CD8-positive, alpha-beta memory T cell (primary cell): ENCODE measurements around the gene CELF4. TPM values are rescaled to one million over a fixed set of nuclear protein-coding genes. Genes with fewer than 3 reads are reported as not detected.
A peak's percentile ranks its signal among the peaks of the same experiment; 100 is the strongest.

ENCODE experiments used
- CTCF ChIA-PET: fragments of 350-600 bp; sonication (Branson Sonifier 250); formaldehyde crosslinking; loops from one replicate; lab custom pipeline; 2021; ENCODE audit warnings: antibody characterized with exemption; lab: Charles Lee
- POLR2A ChIA-PET: fragments of 350-600 bp; sonication (Branson Sonifier 250); formaldehyde crosslinking; loops from one replicate; lab custom pipeline; 2021; ENCODE audit warnings: antibody characterized with exemption; lab: Charles Lee
- DNase-seq, 5 donors: peaks; one replicate each; pipeline versions ENCODE4 v3.0.0 to v3.0.0-alpha.2; 2020 to 2022; ENCODE audit warnings: mixed read lengths in 1 of 5
- H3K27ac ChIP-seq: one replicate; pipeline ENCODE4 v1.7.0; 2013; ENCODE audit warnings: low read depth, mild to moderate bottlenecking, low read length, moderate library complexity
- H3K27me3 ChIP-seq: 2 replicates; pipeline ENCODE4 v1.7.0; 2013; ENCODE audit warnings: low read length, mild to moderate bottlenecking; ENCODE audit not compliant: insufficient read depth, poor library complexity, severe bottlenecking
- H3K36me3 ChIP-seq: 2 replicates; pipeline ENCODE4 v1.7.0; 2013; ENCODE audit warnings: mild to moderate bottlenecking, low read length, moderate library complexity; ENCODE audit not compliant: insufficient read depth
- H3K4me1 ChIP-seq: 2 replicates; pipeline ENCODE4 v1.7.0; 2013; ENCODE audit warnings: mild to moderate bottlenecking, low read length, moderate library complexity; ENCODE audit not compliant: insufficient read depth
- H3K4me3 ChIP-seq: 2 replicates; pipeline ENCODE4 v1.7.0; 2013; ENCODE audit warnings: mild to moderate bottlenecking, low read length
- H3K9me3 ChIP-seq: 2 replicates; pipeline ENCODE4 v1.7.0; 2013; ENCODE audit warnings: mild to moderate bottlenecking, low read length
- H3K27ac Mint-ChIP-seq, 8 donors: one replicate each; pipeline ENCODE4 v1.8.0; 2020 to 2021; ENCODE audit warnings: mixed read lengths in 8 of 8, mild to moderate bottlenecking in 6 of 8, inconsistent platforms in 3 of 8, moderate library complexity in 3 of 8
- H3K27me3 Mint-ChIP-seq, 2 donors: one replicate each; pipeline ENCODE4 v1.8.0; 2020 to 2021; ENCODE audit warnings: mixed read lengths in 2 of 2, mild to moderate bottlenecking in 1 of 2, moderate library complexity in 1 of 2
- H3K36me3 Mint-ChIP-seq, 3 donors: one replicate each; pipeline ENCODE4 v1.8.0; 2020 to 2021; ENCODE audit warnings: mixed read lengths in 3 of 3, inconsistent platforms in 1 of 3, mild to moderate bottlenecking in 1 of 3
- H3K4me1 Mint-ChIP-seq, 3 donors: one replicate each; pipeline ENCODE4 v1.8.0; 2020 to 2021; ENCODE audit warnings: mixed read lengths in 3 of 3, inconsistent platforms in 1 of 3, mild to moderate bottlenecking in 1 of 3
- H3K4me3 Mint-ChIP-seq, 7 donors: one replicate each; pipeline ENCODE4 v1.8.0; 2020 to 2021; ENCODE audit warnings: mixed read lengths in 7 of 7, mild to moderate bottlenecking in 6 of 7, moderate library complexity in 4 of 7, inconsistent platforms in 2 of 7
- H3K9me3 Mint-ChIP-seq, 5 donors: one replicate each; pipeline ENCODE4 v1.8.0; 2020 to 2022; ENCODE audit warnings: mixed read lengths in 5 of 5, mild to moderate bottlenecking in 3 of 5, moderate library complexity in 2 of 5, inconsistent platforms in 1 of 5
- polyA plus RNA-seq: library from polyadenylated mRNA; unstranded; fragments of 300-500 nt; fragmentation: Illumina TruSeq; gene quantifications from one replicate; pipeline ENCODE4 v1.2.3, GENCODE V29; 2021
- total RNA-seq, 2 experiments: library from RNA; stranded (reverse); gene quantifications; one replicate each; pipeline ENCODE4 v1.2.3, GENCODE V29; 2021

CELF4 gene
- total and polyA plus RNA-seq, 3 experiments from 2014 or later = not detected

DNA sequence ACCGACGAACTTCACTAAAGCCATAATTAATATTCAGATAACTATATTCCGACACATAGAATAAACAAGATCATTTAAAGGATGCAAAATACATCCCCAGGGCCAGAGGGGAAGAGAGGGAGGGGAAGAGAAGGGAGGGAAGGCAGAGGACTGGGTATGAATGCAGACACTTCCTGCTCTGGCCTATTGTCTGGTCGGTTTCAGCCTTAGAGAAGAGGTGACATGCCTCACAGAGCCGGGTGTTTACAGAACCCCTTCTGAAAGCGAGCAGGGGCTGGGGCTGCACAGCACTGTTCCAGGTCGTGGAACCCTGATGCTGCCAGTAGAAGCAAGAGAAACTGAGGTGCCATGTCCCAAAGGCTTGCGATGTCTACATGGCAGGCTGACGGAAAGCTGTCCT lies 31.0 kb downstream of the CELF4 start:
- peaks cover 8 to 16% of the 10 kb centered on the region in 2 donors for H3K27me3 Mint-ChIP-seq
- POLR2A ChIA-PET = no interaction called here

GRCh38 chr18:37533647-37534584 lies 31.7 kb downstream of the CELF4 start:
- no peak overlapping the region for H3K4me3 ChIP-seq
- H3K4me3 Mint-ChIP-seq = no peak overlapping the region
- ChIA-PET POLR2A (no interaction called here), CTCF (no interaction called here)
- no peaks in the 10 kb centered on the region for H3K36me3 Mint-ChIP-seq
- H3K9me3 Mint-ChIP-seq = peaks cover 0 to 2% (median 0%) of the 10 kb centered on the region in 5 donors
- no peaks in the 10 kb centered on the region for H3K9me3 ChIP-seq
- no peak overlapping the region for H3K27ac ChIP-seq
- H3K4me1 Mint-ChIP-seq = peaks cover 0 to 5% (median 0%) of the 10 kb centered on the region in 3 donors
- no peaks in the 10 kb centered on the region for H3K27me3 ChIP-seq
- H3K27ac Mint-ChIP-seq = no peak overlapping the region
- H3K4me1 ChIP-seq = no peaks in the 10 kb centered on the region
- no peak for DNase-seq
- no peaks in the 10 kb centered on the region for H3K36me3 ChIP-seq
- peaks cover 6 to 20% of the 10 kb centered on the region in 2 donors for H3K27me3 Mint-ChIP-seq

More for the DNA sequence above, 31.0 kb downstream of the CELF4 start:
- no peak for DNase-seq
- H3K4me1 Mint-ChIP-seq = peaks cover 0 to 5% (median 0%) of the 10 kb centered on the region in 3 donors
- Histone ChIP-seq H3K36me3 (no peaks in the 10 kb centered on the region), H3K4me1 (no peaks in the 10 kb centered on the region), H3K9me3 (no peaks in the 10 kb centered on the region), H3K27ac (no peak overlapping the region), H3K27me3 (no peaks in the 10 kb centered on the region), H3K4me3 (no peak overlapping the region)
- peaks cover 0 to 2% (median 0%) of the 10 kb centered on the region in 5 donors for H3K9me3 Mint-ChIP-seq
- H3K36me3 Mint-ChIP-seq = no peaks in the 10 kb centered on the region
- CTCF ChIA-PET = no interaction called here
- no peak overlapping the region for H3K4me3 Mint-ChIP-seq
- H3K27ac Mint-ChIP-seq = no peak overlapping the region

GRCh38 chr18:37532917-37533316 lies 32.7 kb downstream of the CELF4 start:
- Histone ChIP-seq H3K27me3 (no peaks in the 10 kb centered on the region), H3K36me3 (no peaks in the 10 kb centered on the region), H3K4me1 (no peaks in the 10 kb centered on the region), H3K9me3 (no peaks in the 10 kb centered on the region), H3K4me3 (no peak overlapping the region), H3K27ac (no peak overlapping the region)
- Mint-ChIP-seq H3K4me3 (no peak overlapping the region), H3K4me1 (no peaks in the 10 kb centered on the region), H3K27me3 (peaks cover 1 to 17% of the 10 kb centered on the region in 2 donors), H3K9me3 (no peaks in the 10 kb centered on the region), H3K36me3 (no peaks in the 10 kb centered on the region), H3K27ac (no peak overlapping the region)
- ChIA-PET POLR2A (no interaction called here), CTCF (no interaction called here)
- DNase-seq = no peak

DNA sequence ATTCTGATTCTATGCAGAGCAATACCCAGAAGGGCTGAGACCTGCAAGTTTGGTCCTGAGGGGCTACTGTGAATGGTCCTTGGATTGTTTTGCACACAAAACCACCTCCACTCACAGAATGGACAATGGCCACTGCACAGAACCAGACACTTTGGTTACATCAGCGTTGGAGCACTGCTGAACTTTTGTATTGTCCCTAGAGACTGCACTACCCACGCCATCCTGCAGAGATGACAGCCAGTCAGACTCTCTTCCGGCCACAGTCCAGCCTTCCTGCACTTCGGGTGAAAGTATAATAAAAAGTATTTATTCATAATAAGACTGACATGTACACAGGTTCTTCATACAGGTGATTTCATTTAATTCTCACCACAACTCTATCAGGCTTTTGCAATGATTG lies 35.7 kb downstream of the CELF4 start:
- POLR2A ChIA-PET = no interaction called here
- Histone ChIP-seq H3K4me1 (no peaks in the 10 kb centered on the region), H3K27me3 (no peaks in the 10 kb centered on the region), H3K4me3 (no peak overlapping the region), H3K9me3 (no peaks in the 10 kb centered on the region), H3K27ac (no peak overlapping the region), H3K36me3 (no peaks in the 10 kb centered on the region)
- peaks cover 0 to 3% (median 0%) of the 10 kb centered on the region in 5 donors for H3K9me3 Mint-ChIP-seq
- peaks cover 16 to 40% of the 10 kb centered on the region in 2 donors for H3K27me3 Mint-ChIP-seq
- no peak overlapping the region for H3K27ac Mint-ChIP-seq
- no peak for DNase-seq
- H3K4me3 Mint-ChIP-seq = no peak overlapping the region
- CTCF ChIA-PET = no interaction called here
- H3K4me1 Mint-ChIP-seq = peaks cover 0 to 3% (median 0%) of the 10 kb centered on the region in 3 donors
- no peaks in the 10 kb centered on the region for H3K36me3 Mint-ChIP-seq

- H3K36me3 ChIP-seq = no peaks in the 10 kb centered on the region
- Mint-ChIP-seq H3K27ac (no peak overlapping the region), H3K27me3 (peaks cover 19 to 43% of the 10 kb centered on the region in 2 donors), H3K9me3 (peaks cover 0 to 3% (median 0%) of the 10 kb centered on the region in 5 donors), H3K4me1 (peaks cover 0 to 3% (median 0%) of the 10 kb centered on the region in 3 donors), H3K36me3 (no peaks in the 10 kb centered on the region), H3K4me3 (peak overlapping the region in 1 of 7 donors; percentile 32)
- no peak overlapping the region for H3K4me3 ChIP-seq
- no peaks in the 10 kb centered on the region for H3K4me1 ChIP-seq
- H3K27me3 ChIP-seq = no peaks in the 10 kb centered on the region
- POLR2A ChIA-PET = no interaction called here
- no peaks in the 10 kb centered on the region for H3K9me3 ChIP-seq
- no peak overlapping the region for H3K27ac ChIP-seq
- CTCF ChIA-PET = no interaction called here
- no peak for DNase-seq
Observed at GRCh38 chr18:37529296-37529695, 36.3 kb downstream of the CELF4 start.

DNA sequence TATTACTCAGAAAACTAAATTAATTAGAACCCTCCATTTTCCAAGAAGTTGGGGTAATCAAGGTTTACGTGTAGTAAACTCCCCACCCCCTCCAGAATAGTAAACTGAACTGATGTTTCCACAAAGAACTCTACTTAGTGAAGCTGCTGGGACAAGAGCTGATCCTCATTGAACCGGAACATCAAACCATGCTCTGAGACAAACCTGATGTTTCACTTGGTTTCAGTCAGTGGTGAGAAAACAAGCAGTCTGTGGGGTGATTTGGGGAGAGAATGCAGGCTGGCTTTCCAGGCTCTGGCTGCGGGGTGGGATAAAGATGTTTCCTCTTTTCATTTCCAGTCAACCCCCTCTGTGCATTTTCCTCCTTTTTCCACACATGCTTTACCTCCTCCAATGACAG lies 38.2 kb downstream of the CELF4 start:
- Mint-ChIP-seq H3K4me3 (no peak overlapping the region), H3K36me3 (no peaks in the 10 kb centered on the region), H3K27me3 (peaks cover 29 to 56% of the 10 kb centered on the region in 2 donors), H3K27ac (no peak overlapping the region), H3K9me3 (peaks cover 0 to 3% (median 2%) of the 10 kb centered on the region in 5 donors), H3K4me1 (peaks cover 0 to 3% (median 0%) of the 10 kb centered on the region in 3 donors)
- Histone ChIP-seq H3K4me1 (no peaks in the 10 kb centered on the region), H3K4me3 (no peak overlapping the region), H3K27ac (no peak overlapping the region), H3K27me3 (no peaks in the 10 kb centered on the region), H3K9me3 (no peaks in the 10 kb centered on the region), H3K36me3 (no peaks in the 10 kb centered on the region)
- no peak for DNase-seq
- CTCF ChIA-PET = no interaction called here
- POLR2A ChIA-PET = no interaction called here

GRCh38 chr18:37525262-37525585 lies 40.4 kb downstream of the CELF4 start:
- Mint-ChIP-seq H3K27ac (no peak overlapping the region), H3K27me3 (peaks cover 27 to 58% of the 10 kb centered on the region in 2 donors), H3K36me3 (no peaks in the 10 kb centered on the region), H3K9me3 (peaks cover 0 to 5% (median 2%) of the 10 kb centered on the region in 5 donors), H3K4me1 (peaks cover 0 to 3% (median 0%) of the 10 kb centered on the region in 3 donors), H3K4me3 (no peak overlapping the region)
- H3K36me3 ChIP-seq = no peaks in the 10 kb centered on the region
- H3K27ac ChIP-seq = no peak overlapping the region
- no peaks in the 10 kb centered on the region for H3K9me3 ChIP-seq
- no peaks in the 10 kb centered on the region for H3K27me3 ChIP-seq
- no peak overlapping the region for H3K4me3 ChIP-seq
- no peak for DNase-seq
- POLR2A ChIA-PET = no interaction called here
- H3K4me1 ChIP-seq = no peaks in the 10 kb centered on the region
- CTCF ChIA-PET = no interaction called here

GRCh38 chr18:37524498-37525261 lies 40.9 kb downstream of the CELF4 start:
- Mint-ChIP-seq H3K27ac (no peak overlapping the region), H3K4me1 (peaks cover 0 to 3% (median 0%) of the 10 kb centered on the region in 3 donors), H3K4me3 (no peak overlapping the region), H3K9me3 (peaks cover 0 to 5% (median 2%) of the 10 kb centered on the region in 5 donors), H3K27me3 (peaks cover 27 to 58% of the 10 kb centered on the region in 2 donors), H3K36me3 (no peaks in the 10 kb centered on the region)
- POLR2A ChIA-PET = no interaction called here
- H3K27me3 ChIP-seq = no peaks in the 10 kb centered on the region
- H3K27ac ChIP-seq = no peak overlapping the region
- CTCF ChIA-PET = no interaction called here
- DNase-seq = no peak
- H3K9me3 ChIP-seq = no peaks in the 10 kb centered on the region
- H3K36me3 ChIP-seq = no peaks in the 10 kb centered on the region
- no peaks in the 10 kb centered on the region for H3K4me1 ChIP-seq
- no peak overlapping the region for H3K4me3 ChIP-seq
